ENCODE data around the gene GGCX.

- TF ChIP-seq CTCF (IDR thresholded peaks at IDR 0.05) (no peak), POLR2A (IDR thresholded peaks at IDR 0.05) (no peak)
Observed at GRCh38 chr2:85591563-85591962, 30.3 kb upstream of the GGCX start.
